Measurements from ENCODE around the gene ITGB3BP. TPM values are rescaled to one million over a fixed set of nuclear protein-coding genes. Genes with fewer than 3 reads are reported as not detected.
"Not testable (repeated sequence)": the region's sequence is repeated elsewhere in the genome, so short reads cannot be mapped to it uniquely, and the experiment has no call there.

ITGB3BP gene
- 10 to 100 TPM in 2 of 4 donors, 1 to 10 TPM in 2; 6.5 to 35.0 (median 11.3) TPM for total RNA-seq

GRCh38 chr1:63522891-63523728, at the start of gene ITGB3BP, which contains the start of gene EFCAB7:
TSS of gene ITGB3BP (minus strand) at chr1:63523225. CDS start at chr1:63523133, 92 bp downstream.
TSS of gene EFCAB7 (plus strand) at chr1:63523525. CDS start at chr1:63525573, 2,048 bp downstream.
- peaks cover 0 to 12% of the 10 kb centered on the region in 2 donors for H3K36me3 ChIP-seq
- H3K4me1 ChIP-seq, result peaks cover 4 to 28% (median 8%) of the 10 kb centered on the region in 3 donors
- H3K9me3 ChIP-seq, result no peaks in the 10 kb centered on the region
- peak within 1 kb of the TSS; percentile 19 to 96 (median 90) for H3K27ac ChIP-seq
- H3K27me3 ChIP-seq, result no peaks in the 10 kb centered on the region
- H3K4me3 ChIP-seq, result peak within 1 kb of the TSS; percentile 40 to 59
- TF ChIP-seq CTCF (IDR thresholded peaks at IDR 0.05) (no peak), POLR2AphosphoS5 (IDR thresholded peaks at IDR 0.05) (peak; percentile 59), POLR2A (IDR thresholded peaks at IDR 0.05) (no peak), EP300 (IDR thresholded peaks at IDR 0.05) (no peak)
- ATAC-seq, result peak; percentile 96
- WGBS, 2 donors (ENCODE audit: low coverage in 1 of 2), result 0 to 1% methylated on average over 9 to 32 of the region's 50 CpGs

- not testable (repeated sequence) for H3K9me3 ChIP-seq, H3K4me1 ChIP-seq, H3K27me3 ChIP-seq, ATAC-seq, H3K4me3 ChIP-seq, H3K36me3 ChIP-seq, H3K27ac ChIP-seq
- WGBS, 2 donors (ENCODE audit: low coverage in 1 of 2), result 78 to 94% methylated on average over 4 to 8 of the region's 8 CpGs
Measured at GRCh38 chr1:63572686-63573085, 49.7 kb upstream of the ITGB3BP start.

- Histone ChIP-seq H3K4me1 (no peaks in the 10 kb centered on the region), H3K9me3 (no peaks in the 10 kb centered on the region), H3K36me3 (peaks cover 0 to 10% of the 10 kb centered on the region in 2 donors), H3K4me3 (no peak overlapping the region), H3K27me3 (no peaks in the 10 kb centered on the region), H3K27ac (no peak overlapping the region)
- TF ChIP-seq POLR2AphosphoS5 (IDR thresholded peaks at IDR 0.05) (no peak), POLR2A (IDR thresholded peaks at IDR 0.05) (no peak), CTCF (IDR thresholded peaks at IDR 0.05) (no peak), EP300 (IDR thresholded peaks at IDR 0.05) (no peak)
- ATAC-seq, result no peak
- WGBS, 2 donors (ENCODE audit: low coverage in 1 of 2), result 73 to 87% methylated on average over 3 of the region's 3 CpGs
Measured at GRCh38 chr1:63569640-63570316, 46.8 kb upstream of the ITGB3BP start.

GRCh38 chr1:63569068-63569467, 46.0 kb upstream of the ITGB3BP start:
- no peak for ATAC-seq
- H3K27ac ChIP-seq, result no peak overlapping the region
- 89 to 91% methylated on average over 4 of the region's 4 CpGs for WGBS, 2 donors (ENCODE audit: low coverage in 1 of 2)
- no peak overlapping the region for H3K4me3 ChIP-seq
- H3K27me3 ChIP-seq, result no peaks in the 10 kb centered on the region
- no peaks in the 10 kb centered on the region for H3K4me1 ChIP-seq
- no peaks in the 10 kb centered on the region for H3K9me3 ChIP-seq
- TF ChIP-seq POLR2AphosphoS5 (IDR thresholded peaks at IDR 0.05), result no peak
- TF ChIP-seq POLR2A (IDR thresholded peaks at IDR 0.05), result no peak
- no peak for TF ChIP-seq EP300 (IDR thresholded peaks at IDR 0.05)
- TF ChIP-seq CTCF (IDR thresholded peaks at IDR 0.05), result no peak
- H3K36me3 ChIP-seq, result peaks cover 0 to 12% of the 10 kb centered on the region in 2 donors

- H3K4me3 ChIP-seq, result no peak overlapping the region
- no peaks in the 10 kb centered on the region for H3K9me3 ChIP-seq
- peaks cover 0 to 8% of the 10 kb centered on the region in 2 donors for H3K36me3 ChIP-seq
- TF ChIP-seq POLR2A (IDR thresholded peaks at IDR 0.05), result no peak
- TF ChIP-seq POLR2AphosphoS5 (IDR thresholded peaks at IDR 0.05), result no peak
- no peak for TF ChIP-seq EP300 (IDR thresholded peaks at IDR 0.05)
- no peak for TF ChIP-seq CTCF (IDR thresholded peaks at IDR 0.05)
- no peaks in the 10 kb centered on the region for H3K4me1 ChIP-seq
- H3K27me3 ChIP-seq, result no peaks in the 10 kb centered on the region
- ATAC-seq, result no peak
- no peak overlapping the region for H3K27ac ChIP-seq
Measured at GRCh38 chr1:63563745-63564144, 40.7 kb upstream of the ITGB3BP start.
